EH (cell line): ENCODE measurements around the gene EIF2S3.
"Not testable (repeated sequence)": the region's sequence is repeated elsewhere in the genome, so short reads cannot be mapped to it uniquely, and the experiment has no call there.

Experiments
- DNase-seq: peaks from one replicate; pipeline ENCODE4 v3.0.0-alpha.2; 2015; ENCODE audit warnings: low read depth

Gene EIF2S3

GRCh38 chrX:24050522-24051318, 4.0 kb upstream of the EIF2S3 start:
- DNase-seq: not testable (repeated sequence)

GRCh38 chrX:24055043-24055356, 244 bp downstream of the EIF2S3 start:
- DNase-seq: no peak

GRCh38 chrX:24063488-24063887, 8.7 kb downstream of the EIF2S3 start:
- no peak for DNase-seq

- DNase-seq: no peak
Observed at GRCh38 chrX:24069877-24070276, 15.1 kb downstream of the EIF2S3 start.

GRCh38 chrX:24079411-24079810, 24.7 kb downstream of the EIF2S3 start:
- no peak for DNase-seq

- DNase-seq: not testable (repeated sequence)
Observed at GRCh38 chrX:24080245-24080644, 25.5 kb downstream of the EIF2S3 start.

- no peak for DNase-seq
Observed at GRCh38 chrX:24080704-24081103, 25.9 kb downstream of the EIF2S3 start.

- DNase-seq: peak; percentile 67
Observed at GRCh38 chrX:24081661-24082154, 27.0 kb downstream of the EIF2S3 start.

- no peak for DNase-seq
Observed at GRCh38 chrX:24082447-24082846, 27.7 kb downstream of the EIF2S3 start.

GRCh38 chrX:24085101-24085500, 30.3 kb downstream of the EIF2S3 start:
- no peak for DNase-seq

GRCh38 chrX:24090300-24091200, 35.8 kb downstream of the EIF2S3 start:
- no peak for DNase-seq

GRCh38 chrX:24093746-24094145, 39.0 kb downstream of the EIF2S3 start:
- no peak for DNase-seq

- no peak for DNase-seq
Observed at GRCh38 chrX:24097741-24098260, 43.0 kb downstream of the EIF2S3 start.

- no peak for DNase-seq
Observed at GRCh38 chrX:24098932-24099331, 44.2 kb downstream of the EIF2S3 start.

GRCh38 chrX:24099394-24099793, 44.6 kb downstream of the EIF2S3 start:
- no peak for DNase-seq

GRCh38 chrX:24100713-24101112, 46.0 kb downstream of the EIF2S3 start:
- peak; percentile 56 for DNase-seq

- DNase-seq: no peak
Observed at GRCh38 chrX:24110069-24110468, 55.3 kb downstream of the EIF2S3 start.

- DNase-seq: peak; percentile 75
Observed at GRCh38 chrX:24113181-24113580, 58.4 kb downstream of the EIF2S3 start.

- peak; percentile 79 for DNase-seq
Observed at GRCh38 chrX:24117258-24117657, 62.5 kb downstream of the EIF2S3 start.

- no peak for DNase-seq
Observed at GRCh38 chrX:24124244-24124799, 69.6 kb downstream of the EIF2S3 start.

- DNase-seq: no peak
Observed at GRCh38 chrX:24125028-24125612, 70.4 kb downstream of the EIF2S3 start.
